Type B pancreatic cell (in vitro differentiated cells): Measurements from ENCODE around the gene VANGL2. TPM values are rescaled to one million over a fixed set of nuclear protein-coding genes. Genes with fewer than 3 reads are reported as not detected.

Experiments used
- DNase-seq: peaks from one replicate; pipeline ENCODE4 v3.0.0; 2021; ENCODE audit warnings: mixed read lengths; ENCODE audit not compliant: unreplicated experiment; ENCODE audit errors: extremely low spot score
- H3K27ac Mint-ChIP-seq: 2 replicates; pipeline ENCODE4 v1.8.0; 2021; ENCODE audit warnings: mild to moderate bottlenecking, mixed read lengths
- H3K27me3 Mint-ChIP-seq: 2 replicates; pipeline ENCODE4 v1.8.0; 2021; ENCODE audit warnings: mixed read lengths
- H3K36me3 Mint-ChIP-seq: 2 replicates; pipeline ENCODE4 v1.8.0; 2021; ENCODE audit warnings: mixed read lengths
- H3K4me1 Mint-ChIP-seq: one replicate; pipeline ENCODE4 v1.8.0; 2021; ENCODE audit warnings: mixed read lengths; ENCODE audit not compliant: unreplicated experiment
- H3K4me3 Mint-ChIP-seq: 2 replicates; pipeline ENCODE4 v1.8.0; 2021; ENCODE audit warnings: mild to moderate bottlenecking, mixed read lengths
- H3K9me3 Mint-ChIP-seq: 2 replicates; pipeline ENCODE4 v1.8.0; 2021; ENCODE audit warnings: mixed read lengths
- total RNA-seq: library from RNA; stranded (reverse); gene quantifications from 2 replicates; pipeline ENCODE4 v1.2.1, GENCODE V29; 2021; ENCODE audit warnings: low replicate concordance
- TF ChIP-seq, protein P1 (sequence below): fragments of 200-600 bp; sonication (generic); conservative IDR thresholded peaks from 2 replicates; pipeline ENCODE4 v1.5.0; 2021; ENCODE audit warnings: antibody characterized with exemption, mild to moderate bottlenecking

Gene VANGL2
- total RNA-seq, 1 donor from 2014 or later = 67.3 TPM

DNA sequence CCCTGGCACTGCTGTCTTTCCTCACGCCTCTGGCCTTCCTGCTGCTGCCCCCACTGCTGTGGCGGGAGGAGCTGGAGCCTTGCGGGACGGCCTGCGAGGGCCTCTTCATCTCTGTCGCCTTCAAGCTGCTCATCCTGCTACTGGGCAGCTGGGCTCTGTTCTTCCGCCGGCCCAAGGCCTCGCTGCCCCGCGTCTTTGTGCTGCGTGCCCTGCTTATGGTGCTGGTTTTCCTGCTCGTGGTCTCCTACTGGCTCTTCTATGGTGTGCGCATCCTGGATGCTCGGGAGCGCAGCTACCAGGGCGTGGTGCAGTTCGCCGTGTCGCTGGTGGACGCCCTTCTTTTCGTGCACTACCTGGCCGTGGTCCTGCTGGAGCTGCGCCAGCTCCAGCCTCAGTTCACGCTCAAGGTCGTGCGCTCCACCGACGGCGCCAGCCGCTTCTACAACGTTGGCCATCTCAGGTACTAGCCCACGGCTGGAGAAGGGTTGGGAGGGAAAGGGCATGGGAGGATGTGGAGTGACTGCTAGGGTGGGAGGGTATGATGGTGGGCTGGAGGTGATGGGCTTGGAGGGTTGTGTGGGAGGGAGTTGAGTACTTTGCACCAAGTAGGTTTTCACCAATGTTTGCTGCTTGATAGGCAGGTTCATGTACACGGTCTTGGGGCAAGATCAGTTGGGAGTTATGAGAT lies 18.9 kb downstream of the VANGL2 start:
- no peaks in the 10 kb centered on the region for H3K27me3 Mint-ChIP-seq
- no peak overlapping the region for H3K27ac Mint-ChIP-seq
- H3K4me3 Mint-ChIP-seq = no peak overlapping the region

GRCh38 chr1:160419838-160420169 lies 19.4 kb downstream of the VANGL2 start:
- H3K4me3 Mint-ChIP-seq = no peak overlapping the region
- no peaks in the 10 kb centered on the region for H3K27me3 Mint-ChIP-seq
- H3K4me1 Mint-ChIP-seq = peaks cover 3% of the 10 kb centered on the region
- TF ChIP-seq, protein P1, sequence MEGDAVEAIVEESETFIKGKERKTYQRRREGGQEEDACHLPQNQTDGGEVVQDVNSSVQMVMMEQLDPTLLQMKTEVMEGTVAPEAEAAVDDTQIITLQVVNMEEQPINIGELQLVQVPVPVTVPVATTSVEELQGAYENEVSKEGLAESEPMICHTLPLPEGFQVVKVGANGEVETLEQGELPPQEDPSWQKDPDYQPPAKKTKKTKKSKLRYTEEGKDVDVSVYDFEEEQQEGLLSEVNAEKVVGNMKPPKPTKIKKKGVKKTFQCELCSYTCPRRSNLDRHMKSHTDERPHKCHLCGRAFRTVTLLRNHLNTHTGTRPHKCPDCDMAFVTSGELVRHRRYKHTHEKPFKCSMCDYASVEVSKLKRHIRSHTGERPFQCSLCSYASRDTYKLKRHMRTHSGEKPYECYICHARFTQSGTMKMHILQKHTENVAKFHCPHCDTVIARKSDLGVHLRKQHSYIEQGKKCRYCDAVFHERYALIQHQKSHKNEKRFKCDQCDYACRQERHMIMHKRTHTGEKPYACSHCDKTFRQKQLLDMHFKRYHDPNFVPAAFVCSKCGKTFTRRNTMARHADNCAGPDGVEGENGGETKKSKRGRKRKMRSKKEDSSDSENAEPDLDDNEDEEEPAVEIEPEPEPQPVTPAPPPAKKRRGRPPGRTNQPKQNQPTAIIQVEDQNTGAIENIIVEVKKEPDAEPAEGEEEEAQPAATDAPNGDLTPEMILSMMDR = no peak
- H3K9me3 Mint-ChIP-seq = no peaks in the 10 kb centered on the region
- no peak overlapping the region for H3K27ac Mint-ChIP-seq
- no peak for DNase-seq
- peaks cover 36% of the 10 kb centered on the region for H3K36me3 Mint-ChIP-seq

More for the DNA sequence above, 18.9 kb downstream of the VANGL2 start:
- DNase-seq = no peak
- peaks cover 8% of the 10 kb centered on the region for H3K4me1 Mint-ChIP-seq
- no peaks in the 10 kb centered on the region for H3K9me3 Mint-ChIP-seq
- H3K36me3 Mint-ChIP-seq = peaks cover 32% of the 10 kb centered on the region
- TF ChIP-seq, protein P1 = no peak

- TF ChIP-seq, protein P1 = no peak
- Mint-ChIP-seq H3K36me3 (peaks cover 44% of the 10 kb centered on the region), H3K27ac (no peak overlapping the region), H3K9me3 (no peaks in the 10 kb centered on the region), H3K27me3 (no peaks in the 10 kb centered on the region), H3K4me1 (no peaks in the 10 kb centered on the region), H3K4me3 (no peak overlapping the region)
- no peak for DNase-seq
These were observed 20.8 kb downstream of the VANGL2 start for GRCh38 chr1:160420881-160421842.

- Mint-ChIP-seq H3K4me1 (no peaks in the 10 kb centered on the region), H3K27ac (no peak overlapping the region), H3K36me3 (peaks cover 44% of the 10 kb centered on the region), H3K4me3 (no peak overlapping the region), H3K9me3 (no peaks in the 10 kb centered on the region), H3K27me3 (no peaks in the 10 kb centered on the region)
- DNase-seq = no peak
- TF ChIP-seq, protein P1 = no peak
These were observed 21.5 kb downstream of the VANGL2 start for GRCh38 chr1:160421881-160422280.

DNA sequence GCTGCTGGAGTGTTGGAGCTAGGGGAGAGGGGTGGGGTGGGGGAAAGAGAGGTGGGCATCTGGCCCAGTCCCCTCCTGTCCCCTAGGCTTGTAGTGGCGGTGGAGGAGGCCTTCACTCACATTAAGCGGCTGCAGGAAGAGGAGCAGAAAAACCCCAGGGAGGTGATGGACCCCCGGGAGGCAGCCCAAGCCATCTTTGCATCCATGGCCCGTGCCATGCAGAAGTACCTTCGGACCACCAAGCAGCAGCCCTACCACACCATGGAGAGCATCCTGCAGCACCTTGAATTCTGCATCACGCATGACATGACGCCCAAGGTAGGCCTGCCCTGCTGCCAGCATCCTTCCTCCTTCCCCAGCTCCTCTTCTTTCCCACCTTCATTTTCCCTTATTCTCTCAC lies 23.6 kb downstream of the VANGL2 start:
- no peak for DNase-seq
- no peaks in the 10 kb centered on the region for H3K9me3 Mint-ChIP-seq
- H3K27me3 Mint-ChIP-seq = no peaks in the 10 kb centered on the region
- peaks cover 10% of the 10 kb centered on the region for H3K4me1 Mint-ChIP-seq
- TF ChIP-seq, protein P1 = no peak
- H3K4me3 Mint-ChIP-seq = no peak overlapping the region
- no peak overlapping the region for H3K27ac Mint-ChIP-seq
- H3K36me3 Mint-ChIP-seq = peaks cover 49% of the 10 kb centered on the region
